Peyer's patch (tissue), 4 donors: ENCODE results near the gene NRL.

Source experiments
- POLR2A ChIP-seq, 2 donors: fragments of 450-650 bp; IDR thresholded peaks; one replicate each; pipeline ENCODE4 v1.5.1; 2017; ENCODE audit warnings: antibody characterized with exemption in 2 of 2, mild to moderate bottlenecking in 2 of 2, moderate library complexity in 2 of 2
- TF ChIP-seq, protein P1 (sequence below), 6 experiments: fragments of 450-650 bp in 4 of 6; fragments of 200-600 bp in 2 of 6; sonication (generic) in 1 of 6; IDR thresholded peaks; one replicate each; pipeline ENCODE4 v1.5.1; 2017 to 2019; ENCODE audit warnings: antibody characterized with exemption in 6 of 6, mild to moderate bottlenecking in 3 of 6, moderate library complexity in 1 of 6

DNA sequence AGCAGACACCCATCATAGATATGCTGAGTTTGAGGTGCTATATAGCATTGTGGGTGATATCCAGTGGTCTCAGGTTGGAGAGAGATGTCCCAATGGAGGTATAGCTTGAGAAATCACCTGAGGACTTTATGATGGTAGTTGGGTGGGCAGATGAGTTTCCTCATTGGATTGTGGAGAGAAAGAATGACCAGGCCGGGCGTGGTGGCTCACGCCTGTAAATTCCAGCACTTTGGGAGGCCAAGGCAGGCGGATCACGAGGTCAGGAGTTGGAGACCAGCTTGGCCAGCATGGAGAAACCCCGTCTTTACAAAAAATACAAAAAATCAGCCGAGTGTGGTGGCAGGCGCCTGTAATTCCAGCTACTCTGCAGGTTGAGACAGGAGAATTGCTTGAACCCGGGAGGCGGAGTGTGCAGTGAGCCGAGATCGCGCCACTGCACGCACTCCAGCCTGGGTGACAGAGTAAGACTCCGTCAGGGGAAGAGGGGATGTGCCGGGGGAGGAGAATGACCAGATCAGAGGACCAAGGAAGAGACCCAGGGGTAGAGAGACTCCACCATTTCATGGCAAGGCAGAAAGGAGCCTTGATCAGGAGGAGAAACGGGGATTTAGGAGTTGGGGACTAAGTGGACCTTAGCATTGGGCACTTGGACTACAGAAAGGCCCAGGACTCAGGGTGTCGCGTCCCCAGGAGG lies 21.4 kb downstream of the NRL start:
- TF ChIP-seq, protein P1, sequence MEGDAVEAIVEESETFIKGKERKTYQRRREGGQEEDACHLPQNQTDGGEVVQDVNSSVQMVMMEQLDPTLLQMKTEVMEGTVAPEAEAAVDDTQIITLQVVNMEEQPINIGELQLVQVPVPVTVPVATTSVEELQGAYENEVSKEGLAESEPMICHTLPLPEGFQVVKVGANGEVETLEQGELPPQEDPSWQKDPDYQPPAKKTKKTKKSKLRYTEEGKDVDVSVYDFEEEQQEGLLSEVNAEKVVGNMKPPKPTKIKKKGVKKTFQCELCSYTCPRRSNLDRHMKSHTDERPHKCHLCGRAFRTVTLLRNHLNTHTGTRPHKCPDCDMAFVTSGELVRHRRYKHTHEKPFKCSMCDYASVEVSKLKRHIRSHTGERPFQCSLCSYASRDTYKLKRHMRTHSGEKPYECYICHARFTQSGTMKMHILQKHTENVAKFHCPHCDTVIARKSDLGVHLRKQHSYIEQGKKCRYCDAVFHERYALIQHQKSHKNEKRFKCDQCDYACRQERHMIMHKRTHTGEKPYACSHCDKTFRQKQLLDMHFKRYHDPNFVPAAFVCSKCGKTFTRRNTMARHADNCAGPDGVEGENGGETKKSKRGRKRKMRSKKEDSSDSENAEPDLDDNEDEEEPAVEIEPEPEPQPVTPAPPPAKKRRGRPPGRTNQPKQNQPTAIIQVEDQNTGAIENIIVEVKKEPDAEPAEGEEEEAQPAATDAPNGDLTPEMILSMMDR (IDR thresholded peaks at IDR 0.05) = no peak
- TF ChIP-seq POLR2A (IDR thresholded peaks at IDR 0.05) = no peak
